Measurements from ENCODE around the gene ABO.
"Not testable (repeated sequence)": the region's sequence is repeated elsewhere in the genome, so short reads cannot be mapped to it uniquely, and the experiment has no call there.

The ABO gene

DNA sequence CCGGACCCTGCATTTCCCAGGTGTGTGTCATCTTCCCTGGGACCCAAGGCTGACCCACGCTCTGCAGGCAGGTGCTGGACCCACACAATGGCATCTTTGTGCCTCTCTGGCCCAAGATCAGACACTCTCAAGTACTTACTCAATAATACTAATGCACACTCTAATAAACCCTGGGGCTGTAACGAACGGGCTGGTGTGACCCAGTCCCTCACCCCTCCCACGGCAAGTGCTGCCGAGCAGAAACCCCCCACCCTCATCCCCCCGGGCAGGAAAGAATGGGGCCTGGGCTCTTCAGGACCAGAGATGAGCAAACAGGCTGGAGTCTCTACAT, 64.8 kb downstream of the ABO start:
- Histone ChIP-seq H3K4me3 (ENCODE audit: low read depth in 1 of 2, low read length in 2 of 2) (no peak overlapping the region), H3K9me3 (ENCODE audit: control insufficient read depth in 1 of 2, low read length in 2 of 2) (no peaks in the 10 kb centered on the region), H3K27me3 (ENCODE audit: control insufficient read depth in 1 of 2, insufficient read depth in 2 of 2, low read length in 2 of 2) (no peaks in the 10 kb centered on the region), H3K9ac (ENCODE audit: low read depth in 1 of 2, low read length in 2 of 2) (no peak overlapping the region), H3K27ac (ENCODE audit: low read depth, low read length) (no peak overlapping the region), H3K36me3 (ENCODE audit: control insufficient read depth in 1 of 2, insufficient read depth in 2 of 2, low read length in 2 of 2) (no peaks in the 10 kb centered on the region), H3K4me1 (ENCODE audit: control insufficient read depth in 1 of 2, insufficient read depth in 2 of 2, low read length in 2 of 2) (no peaks in the 10 kb centered on the region)

DNA sequence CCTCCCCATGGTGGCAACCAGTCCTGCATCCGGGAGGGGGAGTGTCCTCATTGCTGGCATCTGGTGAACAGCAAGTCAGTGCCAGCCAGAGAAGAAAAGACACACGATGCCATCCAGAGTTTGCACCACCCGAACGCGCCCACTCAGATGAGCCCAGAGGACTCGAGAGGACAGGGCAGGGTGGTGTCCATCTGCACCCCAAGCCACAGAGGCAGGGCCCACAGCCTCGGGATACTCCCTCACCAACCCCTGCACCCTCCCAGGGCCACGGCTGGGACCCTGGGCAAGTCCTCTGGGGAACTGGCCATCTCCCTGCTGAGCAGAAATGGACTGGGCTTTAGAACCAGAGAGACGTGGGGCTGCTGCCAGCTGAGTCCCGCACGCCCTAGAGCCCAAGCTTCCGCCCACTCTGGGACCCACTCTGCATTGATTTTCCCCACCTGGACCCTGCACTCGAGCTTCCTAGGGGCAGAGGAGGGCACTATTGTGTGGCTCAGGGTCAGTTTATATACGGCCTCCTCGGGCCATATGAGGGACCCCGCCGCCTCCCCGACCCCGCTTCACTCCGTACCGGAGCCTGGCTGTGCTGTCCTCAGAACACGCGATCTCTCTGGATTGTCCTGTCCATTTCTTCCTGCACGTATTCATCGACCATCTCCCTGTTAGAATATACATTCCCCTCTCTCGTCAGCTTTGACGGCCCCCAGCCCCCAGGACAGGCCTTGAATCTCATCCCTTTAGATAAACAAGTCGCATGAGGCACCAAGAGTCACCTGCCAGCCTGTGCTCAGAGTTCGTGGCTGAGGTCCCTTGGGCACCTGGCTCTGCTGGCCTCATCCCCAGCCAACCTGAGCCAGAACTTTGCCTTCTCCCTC, 65.4 kb downstream of the ABO start:
- not testable (repeated sequence) for H3K9me3 ChIP-seq (ENCODE audit: control insufficient read depth in 1 of 2, low read length in 2 of 2); H3K27ac ChIP-seq (ENCODE audit: low read depth, low read length); H3K36me3 ChIP-seq (ENCODE audit: control insufficient read depth in 1 of 2, insufficient read depth in 2 of 2, low read length in 2 of 2); H3K9ac ChIP-seq (ENCODE audit: low read depth in 1 of 2, low read length in 2 of 2); H3K27me3 ChIP-seq (ENCODE audit: control insufficient read depth in 1 of 2, insufficient read depth in 2 of 2, low read length in 2 of 2); H3K4me3 ChIP-seq (ENCODE audit: low read depth in 1 of 2, low read length in 2 of 2); H3K4me1 ChIP-seq (ENCODE audit: control insufficient read depth in 1 of 2, insufficient read depth in 2 of 2, low read length in 2 of 2)

DNA sequence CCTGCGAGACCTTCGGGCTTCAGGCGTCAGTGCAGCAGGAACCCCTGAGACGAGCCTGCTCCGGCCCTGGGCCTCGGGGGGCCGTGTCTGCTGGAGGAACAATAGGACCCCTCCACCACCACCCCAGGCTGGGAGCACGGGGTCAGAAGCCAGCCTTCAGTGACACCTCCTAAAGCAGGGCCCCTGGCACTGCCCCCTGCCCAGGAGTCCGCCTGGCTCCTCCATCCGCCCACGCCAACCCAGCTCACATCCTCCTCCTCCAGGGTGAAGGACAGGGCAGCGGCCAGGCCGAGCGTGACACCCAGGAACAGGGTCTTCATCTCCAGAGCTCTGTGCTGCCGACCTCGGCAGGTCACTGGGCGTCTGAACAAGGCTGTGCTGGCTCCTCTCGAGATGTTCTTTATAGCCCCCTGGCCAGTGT, 66.1 kb downstream of the ABO start, which contains the start of gene OBP2B:
Gene OBP2B (minus strand): TSS at position 371 of the 421 bp plus-strand sequence. CDS start 51 bp downstream, at position 320.
- not testable (repeated sequence) for H3K27me3 ChIP-seq (ENCODE audit: control insufficient read depth in 1 of 2, insufficient read depth in 2 of 2, low read length in 2 of 2); H3K4me3 ChIP-seq (ENCODE audit: low read depth in 1 of 2, low read length in 2 of 2); H3K27ac ChIP-seq (ENCODE audit: low read depth, low read length); H3K4me1 ChIP-seq (ENCODE audit: control insufficient read depth in 1 of 2, insufficient read depth in 2 of 2, low read length in 2 of 2); H3K9me3 ChIP-seq (ENCODE audit: control insufficient read depth in 1 of 2, low read length in 2 of 2); H3K9ac ChIP-seq (ENCODE audit: low read depth in 1 of 2, low read length in 2 of 2); H3K36me3 ChIP-seq (ENCODE audit: control insufficient read depth in 1 of 2, insufficient read depth in 2 of 2, low read length in 2 of 2)

DNA sequence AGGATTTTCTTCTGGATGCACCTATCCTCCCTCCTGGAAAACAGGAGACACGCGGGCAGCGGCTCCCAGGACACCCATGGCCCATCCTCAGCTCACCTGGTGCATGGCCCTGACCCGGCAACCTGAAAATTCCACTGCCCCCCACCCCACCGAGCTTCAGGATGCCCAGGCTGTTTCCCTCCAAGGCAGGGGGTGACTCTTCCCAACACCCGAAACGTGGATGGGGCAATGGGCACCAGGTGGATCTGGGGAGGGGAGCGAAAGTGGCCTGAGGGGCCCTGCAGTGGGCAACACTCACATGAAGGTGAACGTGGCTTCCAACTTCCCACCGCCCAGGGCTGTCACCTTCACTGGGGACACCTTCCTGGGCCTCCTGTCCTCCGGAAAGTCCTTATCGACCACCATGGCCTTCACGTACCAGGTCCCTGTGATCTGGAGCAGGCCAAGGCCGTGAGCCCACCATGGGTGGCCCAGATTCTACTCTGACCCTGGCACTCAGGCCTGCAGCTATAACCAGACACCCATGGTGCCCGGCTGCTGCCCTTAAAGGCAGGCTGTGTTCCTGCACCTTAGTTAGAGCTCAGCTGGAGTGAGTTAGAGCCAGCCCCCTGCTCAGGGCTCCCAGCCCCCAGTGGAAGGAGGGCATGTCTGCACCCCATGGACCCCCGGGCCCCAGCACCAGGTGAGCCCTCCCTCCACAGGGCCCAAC, 66.7 kb downstream of the ABO start:
- H3K27ac ChIP-seq (ENCODE audit: low read depth, low read length); H3K4me3 ChIP-seq (ENCODE audit: low read depth in 1 of 2, low read length in 2 of 2); H3K9me3 ChIP-seq (ENCODE audit: control insufficient read depth in 1 of 2, low read length in 2 of 2); H3K27me3 ChIP-seq (ENCODE audit: control insufficient read depth in 1 of 2, insufficient read depth in 2 of 2, low read length in 2 of 2); H3K4me1 ChIP-seq (ENCODE audit: control insufficient read depth in 1 of 2, insufficient read depth in 2 of 2, low read length in 2 of 2); H3K9ac ChIP-seq (ENCODE audit: low read depth in 1 of 2, low read length in 2 of 2); H3K36me3 ChIP-seq (ENCODE audit: control insufficient read depth in 1 of 2, insufficient read depth in 2 of 2, low read length in 2 of 2): not testable (repeated sequence)

- H3K9ac ChIP-seq (ENCODE audit: low read depth in 1 of 2, low read length in 2 of 2), result no peak overlapping the region
- H3K27me3 ChIP-seq (ENCODE audit: control insufficient read depth in 1 of 2, insufficient read depth in 2 of 2, low read length in 2 of 2), result no peaks in the 10 kb centered on the region
- no peak overlapping the region for H3K27ac ChIP-seq (ENCODE audit: low read depth, low read length)
- H3K4me1 ChIP-seq (ENCODE audit: control insufficient read depth in 1 of 2, insufficient read depth in 2 of 2, low read length in 2 of 2), result no peaks in the 10 kb centered on the region
- no peaks in the 10 kb centered on the region for H3K36me3 ChIP-seq (ENCODE audit: control insufficient read depth in 1 of 2, insufficient read depth in 2 of 2, low read length in 2 of 2)
- H3K4me3 ChIP-seq (ENCODE audit: low read depth in 1 of 2, low read length in 2 of 2), result no peak overlapping the region
- no peaks in the 10 kb centered on the region for H3K9me3 ChIP-seq (ENCODE audit: control insufficient read depth in 1 of 2, low read length in 2 of 2)
Observed at GRCh38 chr9:133207540-133208170, 67.3 kb downstream of the ABO start.

DNA sequence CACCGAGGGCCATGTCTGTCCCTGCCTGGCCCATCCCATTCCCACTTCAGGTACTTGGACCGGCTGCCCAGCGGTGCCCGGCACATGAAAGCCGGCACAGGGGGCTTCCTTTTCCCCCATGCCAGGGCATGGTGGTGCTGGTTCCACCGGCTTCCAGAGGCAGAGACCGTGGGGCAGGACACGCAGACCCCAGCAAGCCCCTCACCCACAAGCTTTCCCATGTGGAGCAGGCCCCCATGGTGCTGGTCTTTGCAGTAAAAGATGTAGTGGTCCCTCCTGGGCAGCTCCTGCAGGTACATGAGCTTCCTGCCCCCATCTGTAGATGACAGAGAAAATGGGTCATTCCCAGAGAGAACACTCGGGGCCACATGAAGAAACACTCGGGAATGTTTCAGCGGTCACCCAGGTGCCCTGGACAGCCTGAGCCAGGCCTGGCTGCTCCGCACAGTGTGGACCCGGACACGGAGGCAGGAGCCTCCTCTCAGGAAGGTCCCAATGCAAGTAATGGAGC, 67.9 kb downstream of the ABO start:
- Histone ChIP-seq H3K4me1 (ENCODE audit: control insufficient read depth in 1 of 2, insufficient read depth in 2 of 2, low read length in 2 of 2) (no peaks in the 10 kb centered on the region), H3K4me3 (ENCODE audit: low read depth in 1 of 2, low read length in 2 of 2) (no peak overlapping the region), H3K27ac (ENCODE audit: low read depth, low read length) (no peak overlapping the region), H3K9ac (ENCODE audit: low read depth in 1 of 2, low read length in 2 of 2) (no peak overlapping the region), H3K27me3 (ENCODE audit: control insufficient read depth in 1 of 2, insufficient read depth in 2 of 2, low read length in 2 of 2) (no peaks in the 10 kb centered on the region), H3K36me3 (ENCODE audit: control insufficient read depth in 1 of 2, insufficient read depth in 2 of 2, low read length in 2 of 2) (no peaks in the 10 kb centered on the region), H3K9me3 (ENCODE audit: control insufficient read depth in 1 of 2, low read length in 2 of 2) (no peaks in the 10 kb centered on the region)

- Histone ChIP-seq H3K27me3 (ENCODE audit: control insufficient read depth in 1 of 2, insufficient read depth in 2 of 2, low read length in 2 of 2) (no peaks in the 10 kb centered on the region), H3K4me1 (ENCODE audit: control insufficient read depth in 1 of 2, insufficient read depth in 2 of 2, low read length in 2 of 2) (no peaks in the 10 kb centered on the region), H3K9me3 (ENCODE audit: control insufficient read depth in 1 of 2, low read length in 2 of 2) (no peaks in the 10 kb centered on the region), H3K4me3 (ENCODE audit: low read depth in 1 of 2, low read length in 2 of 2) (no peak overlapping the region), H3K36me3 (ENCODE audit: control insufficient read depth in 1 of 2, insufficient read depth in 2 of 2, low read length in 2 of 2) (no peaks in the 10 kb centered on the region), H3K27ac (ENCODE audit: low read depth, low read length) (no peak overlapping the region), H3K9ac (ENCODE audit: low read depth in 1 of 2, low read length in 2 of 2) (no peak overlapping the region)
Observed at GRCh38 chr9:133205996-133206931, 68.7 kb downstream of the ABO start.

DNA sequence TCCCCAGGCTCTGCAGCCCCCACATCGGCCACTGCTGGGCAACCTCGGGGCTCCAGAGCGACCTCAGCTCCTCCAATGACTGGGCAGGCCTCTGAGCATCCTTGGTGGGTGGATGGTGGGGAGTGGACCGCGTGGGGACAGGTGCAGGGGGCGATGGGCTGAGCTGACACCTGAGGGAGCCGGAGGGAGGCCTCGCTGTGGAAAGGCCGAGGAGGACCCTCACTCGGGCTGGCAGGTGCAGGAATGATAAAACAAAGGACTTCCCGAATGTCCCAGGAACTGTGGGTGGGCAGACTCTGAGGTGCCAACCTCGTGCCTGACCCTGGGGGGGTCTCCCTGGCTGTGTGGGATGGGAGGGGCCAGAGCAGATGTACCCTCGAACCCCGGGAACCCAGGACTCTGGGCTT, 69.5 kb downstream of the ABO start:
- H3K9ac ChIP-seq (ENCODE audit: low read depth in 1 of 2, low read length in 2 of 2); H3K4me1 ChIP-seq (ENCODE audit: control insufficient read depth in 1 of 2, insufficient read depth in 2 of 2, low read length in 2 of 2); H3K27ac ChIP-seq (ENCODE audit: low read depth, low read length); H3K9me3 ChIP-seq (ENCODE audit: control insufficient read depth in 1 of 2, low read length in 2 of 2); H3K27me3 ChIP-seq (ENCODE audit: control insufficient read depth in 1 of 2, insufficient read depth in 2 of 2, low read length in 2 of 2); H3K4me3 ChIP-seq (ENCODE audit: low read depth in 1 of 2, low read length in 2 of 2); H3K36me3 ChIP-seq (ENCODE audit: control insufficient read depth in 1 of 2, insufficient read depth in 2 of 2, low read length in 2 of 2): not testable (repeated sequence)
